ENCODE data around the gene MAMDC4. TPM values are rescaled to one million over a fixed set of nuclear protein-coding genes. Genes with fewer than 3 reads are reported as not detected.
A peak's percentile ranks its signal among the peaks of the same experiment; 100 is the strongest.
"Not testable (repeated sequence)": the region's sequence is repeated elsewhere in the genome, so short reads cannot be mapped to it uniquely, and the experiment has no call there.

MAMDC4 gene
- total and polyA plus RNA-seq, 2 of the 13 experiments (the other 11 are each of a cell fraction or from before 2014, with no cell fraction given): 6.0 to 6.8 TPM

DNA sequence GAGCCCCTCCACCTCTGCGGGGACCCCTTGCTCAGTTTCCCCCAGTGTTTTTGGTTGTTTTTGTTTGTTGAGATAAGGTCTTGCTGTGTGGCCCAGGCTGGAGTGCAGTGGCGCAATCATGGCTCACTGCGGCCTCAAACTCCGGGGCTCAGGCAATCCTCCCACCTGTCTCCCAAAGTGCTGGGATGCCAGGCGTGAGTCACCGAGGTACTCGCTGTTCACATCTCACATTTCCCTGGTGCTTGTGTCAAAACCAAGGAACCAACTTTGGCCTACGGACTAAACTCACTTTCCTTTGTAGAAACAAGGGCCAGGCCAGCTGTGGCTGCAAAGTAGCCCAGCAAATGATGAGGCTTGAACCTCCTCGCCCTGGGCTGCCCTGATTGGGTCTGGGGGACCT lies 19.6 kb upstream of the MAMDC4 start:
- BruUV-seq (replicated peaks): no TSS peak
- WGBS (ENCODE audit: low lambda C conversion rate): 95% methylated on average over 8 of the region's 9 CpGs
- peaks cover 31 to 50% of the 10 kb centered on the region in 2 experiments for H3K36me3 ChIP-seq (replicated peaks in 1 of 2; ENCODE audit: control insufficient read depth in 1 of 2, insufficient read depth in 2 of 2, low read length in 2 of 2)

GRCh38 chr9:136833381-136834048 lies 18.6 kb upstream of the MAMDC4 start:
- H3K27me3 ChIP-seq (ENCODE audit: control insufficient read depth in 1 of 2, insufficient read depth in 2 of 2, low read length in 2 of 2); CTCF ChIA-PET (ENCODE audit: low intra/inter-chr PET ratio, low total read pairs); H4K20me1 ChIP-seq (ENCODE audit: insufficient read depth, low read length); H3K27ac ChIP-seq (ENCODE audit: extremely low read length, insufficient read depth, low read length); H3K4me3 ChIP-seq (replicated peaks in 1 of 3; ENCODE audit: insufficient read depth in 1 of 3, low read depth in 2 of 3, low read length in 3 of 3); intact Hi-C loops (cut with micrococcal nuclease; ENCODE audit: unreplicated experiment); DNase-seq (ENCODE audit: low spot score); in situ Hi-C loops (cut with HindIII; ENCODE audit: extremely low pct_ligation_motif_present, low pct_unique_long_range_greater_than_20kb); H3K9me3 ChIP-seq (ENCODE audit: low read length); ATAC-seq; H3K4me2 ChIP-seq (ENCODE audit: low read depth, low read length); H3K4me1 ChIP-seq (ENCODE audit: insufficient read depth, low read length); H2AFZ ChIP-seq (ENCODE audit: low read length); FAIRE-seq; H3K9ac ChIP-seq (ENCODE audit: insufficient read depth, low read depth, low read length); BruUV-seq (replicated peaks); H3K79me2 ChIP-seq (ENCODE audit: insufficient read depth, low read length): not testable (repeated sequence)
- peaks cover 30 to 41% of the 10 kb centered on the region in 2 experiments for H3K36me3 ChIP-seq (replicated peaks in 1 of 2; ENCODE audit: control insufficient read depth in 1 of 2, insufficient read depth in 2 of 2, low read length in 2 of 2)
- POLR2A ChIA-PET: interaction anchor here (0.5 kb wide), 1 partner anchor 143 kb away, joined by 3 read pairs; no protein-coding TSS in a partner anchor
- WGBS (ENCODE audit: low lambda C conversion rate): 98% methylated on average over 6 of the region's 16 CpGs
- TF ChIP-seq RBFOX2 (IDR thresholded peaks at IDR 0.05; ENCODE audit: low read depth, low read length) (0 out of 2 replicates have a peak, but pooled peaks have one; percentile 7), AGO2 (optimal IDR thresholded peaks at IDR 0.05; ENCODE audit: low read depth, low read length) (peak; percentile 69), AGO1 (IDR thresholded peaks at IDR 0.05; ENCODE audit: low read depth, low read length, poor library complexity, severe bottlenecking) (peak; percentile 24)

More for the DNA sequence above, 19.6 kb upstream of the MAMDC4 start:
- Histone ChIP-seq H3K4me1 (ENCODE audit: insufficient read depth, low read length) (no peaks in the 10 kb centered on the region), H3K9ac (ENCODE audit: insufficient read depth, low read depth, low read length) (no peak overlapping the region), H3K9me3 (ENCODE audit: low read length) (no peaks in the 10 kb centered on the region), H3K79me2 (ENCODE audit: insufficient read depth, low read length) (no peaks in the 10 kb centered on the region), H4K20me1 (ENCODE audit: insufficient read depth, low read length) (no peaks in the 10 kb centered on the region), H3K27ac (ENCODE audit: extremely low read length, insufficient read depth, low read length) (no peak overlapping the region), H2AFZ (ENCODE audit: low read length) (no peak overlapping the region), H3K4me3 (replicated peaks in 1 of 3; ENCODE audit: insufficient read depth in 1 of 3, low read depth in 2 of 3, low read length in 3 of 3) (no peak overlapping the region), H3K4me2 (ENCODE audit: low read depth, low read length) (no peak overlapping the region), H3K27me3 (ENCODE audit: control insufficient read depth in 1 of 2, insufficient read depth in 2 of 2, low read length in 2 of 2) (no peaks in the 10 kb centered on the region)
- FAIRE-seq: no peak
- in situ Hi-C loops (cut with HindIII; ENCODE audit: extremely low pct_ligation_motif_present, low pct_unique_long_range_greater_than_20kb): no loop called here
- no peak for ATAC-seq
- intact Hi-C loops (cut with micrococcal nuclease; ENCODE audit: unreplicated experiment): no loop called here
- ChIA-PET POLR2A (no interaction called here), CTCF (ENCODE audit: low intra/inter-chr PET ratio, low total read pairs) (no interaction called here)
- TF ChIP-seq, protein P1, sequence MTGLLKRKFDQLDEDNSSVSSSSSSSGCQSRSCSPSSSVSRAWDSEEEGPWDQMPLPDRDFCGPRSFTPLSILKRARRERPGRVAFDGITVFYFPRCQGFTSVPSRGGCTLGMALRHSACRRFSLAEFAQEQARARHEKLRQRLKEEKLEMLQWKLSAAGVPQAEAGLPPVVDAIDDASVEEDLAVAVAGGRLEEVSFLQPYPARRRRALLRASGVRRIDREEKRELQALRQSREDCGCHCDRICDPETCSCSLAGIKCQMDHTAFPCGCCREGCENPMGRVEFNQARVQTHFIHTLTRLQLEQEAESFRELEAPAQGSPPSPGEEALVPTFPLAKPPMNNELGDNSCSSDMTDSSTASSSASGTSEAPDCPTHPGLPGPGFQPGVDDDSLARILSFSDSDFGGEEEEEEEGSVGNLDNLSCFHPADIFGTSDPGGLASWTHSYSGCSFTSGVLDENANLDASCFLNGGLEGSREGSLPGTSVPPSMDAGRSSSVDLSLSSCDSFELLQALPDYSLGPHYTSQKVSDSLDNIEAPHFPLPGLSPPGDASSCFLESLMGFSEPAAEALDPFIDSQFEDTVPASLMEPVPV (CRISPR knock-in tag; IDR thresholded peaks at IDR 0.05): no peak
- TF ChIP-seq ZNF850 (CRISPR knock-in tag; conservative IDR thresholded peaks at IDR 0.05) (no peak), KDM3A (CRISPR knock-in tag; IDR thresholded peaks at IDR 0.05; ENCODE audit: low read depth) (no peak)
- no peak for DNase-seq (ENCODE audit: low spot score)
